Rectal smooth muscle tissue (tissue), 1 donor: ENCODE measurements around the gene ACOT12.
A peak's percentile ranks its signal among the peaks of the same experiment; 100 is the strongest.

Experiments
- H3K27ac ChIP-seq: one replicate; pipeline ENCODE4 v1.7.0; 2013; ENCODE audit warnings: low read depth, low read length, inconsistent platforms
- H3K27me3 ChIP-seq: one replicate; pipeline ENCODE4 v1.7.0; 2013; ENCODE audit warnings: low read length; ENCODE audit not compliant: control insufficient read depth, insufficient read depth
- H3K36me3 ChIP-seq: one replicate; pipeline ENCODE4 v1.7.0; 2013; ENCODE audit warnings: low read length; ENCODE audit not compliant: control insufficient read depth, insufficient read depth
- H3K4me1 ChIP-seq: one replicate; pipeline ENCODE4 v1.7.0; 2013; ENCODE audit warnings: low read length; ENCODE audit not compliant: control insufficient read depth, insufficient read depth
- H3K4me3 ChIP-seq: one replicate; pipeline ENCODE4 v1.7.0; 2013; ENCODE audit warnings: low read length
- H3K9ac ChIP-seq: one replicate; pipeline ENCODE4 v1.7.0; 2013; ENCODE audit warnings: low read length

Gene ACOT12

DNA sequence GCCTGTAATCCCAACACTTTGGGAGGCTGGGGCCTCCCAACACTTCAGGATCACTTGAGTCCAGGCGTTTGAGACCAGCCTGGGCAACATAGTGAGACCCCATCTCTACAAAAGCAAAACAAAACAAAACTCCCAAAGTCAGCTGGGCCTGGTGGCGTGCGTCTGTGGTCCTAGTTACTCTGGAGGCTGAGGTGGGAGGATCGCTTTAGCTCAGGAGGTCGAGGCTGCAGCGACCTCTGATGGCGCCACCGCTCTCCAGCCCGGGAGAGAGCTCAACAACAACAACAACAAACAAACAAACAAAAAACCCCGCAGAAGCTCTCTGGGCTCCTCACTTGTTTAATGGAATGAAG is 528 bp downstream of the ACOT12 start:
- no peaks in the 10 kb centered on the region for H3K36me3 ChIP-seq
- H3K4me1 ChIP-seq, result no peaks in the 10 kb centered on the region
- no peak overlapping the region for H3K27ac ChIP-seq
- H3K27me3 ChIP-seq, result peaks cover 4% of the 10 kb centered on the region
- H3K4me3 ChIP-seq, result peak overlapping the region; percentile 45
- no peak overlapping the region for H3K9ac ChIP-seq

DNA sequence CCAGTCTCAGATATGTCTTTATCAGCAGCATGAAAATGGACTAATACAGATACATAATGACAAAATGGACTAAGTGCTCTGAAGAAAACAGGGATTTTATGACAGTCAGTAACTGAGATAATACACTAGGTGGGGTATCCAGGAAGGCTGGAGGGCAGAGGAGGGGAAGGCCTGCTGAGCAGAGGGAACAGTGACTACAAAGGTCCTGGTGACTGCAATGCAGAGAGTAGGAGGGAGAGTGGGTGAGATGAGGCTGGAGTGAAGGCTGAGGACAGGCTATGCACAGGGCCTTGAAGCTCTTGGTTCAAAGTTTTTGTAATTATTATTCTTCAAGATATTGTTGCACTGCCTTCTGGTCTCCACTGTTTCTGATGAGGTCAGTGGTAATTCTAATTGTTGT is 4.9 kb downstream of the ACOT12 start:
- Histone ChIP-seq H3K27me3 (no peaks in the 10 kb centered on the region), H3K36me3 (no peaks in the 10 kb centered on the region), H3K9ac (no peak overlapping the region)

DNA sequence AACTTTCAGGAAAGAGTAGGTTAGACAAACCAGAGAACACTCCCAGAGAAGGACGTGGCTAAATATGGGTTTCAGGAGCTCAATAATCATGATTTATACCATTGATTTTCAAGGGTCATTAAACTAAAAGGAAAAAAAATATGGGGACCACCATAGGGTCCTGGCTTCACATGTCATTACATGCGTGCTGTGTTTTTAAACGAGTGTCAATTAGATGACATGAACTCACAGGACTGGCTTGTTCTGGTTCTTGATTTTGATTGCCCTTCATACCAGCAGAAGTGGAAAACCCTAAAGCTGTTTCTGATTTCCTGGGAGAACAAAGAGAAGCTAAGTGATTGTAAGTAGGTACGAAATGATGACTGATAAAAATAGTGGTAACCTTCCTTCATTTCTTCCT is 5.8 kb downstream of the ACOT12 start:
- Histone ChIP-seq H3K9ac (no peak overlapping the region), H3K4me1 (no peaks in the 10 kb centered on the region), H3K27me3 (no peaks in the 10 kb centered on the region)

More for the DNA sequence above, 4.9 kb downstream of the ACOT12 start:
- Histone ChIP-seq H3K4me1 (no peaks in the 10 kb centered on the region), H3K27ac (no peak overlapping the region), H3K4me3 (no peak overlapping the region)

DNA sequence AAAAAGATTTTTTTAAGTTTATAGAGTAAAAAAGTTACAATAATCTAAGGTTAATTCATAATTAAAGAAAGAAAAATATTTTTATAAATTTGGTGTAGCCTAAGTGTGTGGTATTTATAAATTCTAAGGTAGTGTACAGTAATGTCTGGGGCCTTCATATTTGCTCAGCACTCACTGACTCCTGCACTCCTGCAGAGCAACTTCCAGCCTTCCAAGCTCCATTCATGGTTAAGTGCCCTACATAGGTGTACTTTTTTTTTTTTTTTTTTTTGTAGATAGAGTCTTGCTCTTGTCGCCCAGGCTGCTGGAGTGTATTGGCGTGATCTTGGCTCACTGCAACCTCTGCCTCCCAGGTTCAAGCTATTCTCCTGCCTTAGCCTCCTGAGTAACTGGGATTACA is 10.1 kb downstream of the ACOT12 start:
- no peak overlapping the region for H3K4me3 ChIP-seq
- no peak overlapping the region for H3K27ac ChIP-seq
- H3K36me3 ChIP-seq, result no peaks in the 10 kb centered on the region
- H3K27me3 ChIP-seq, result no peaks in the 10 kb centered on the region
- no peaks in the 10 kb centered on the region for H3K4me1 ChIP-seq
- no peak overlapping the region for H3K9ac ChIP-seq

More for the DNA sequence above, 5.8 kb downstream of the ACOT12 start:
- no peak overlapping the region for H3K4me3 ChIP-seq
- no peak overlapping the region for H3K27ac ChIP-seq
- H3K36me3 ChIP-seq, result no peaks in the 10 kb centered on the region

DNA sequence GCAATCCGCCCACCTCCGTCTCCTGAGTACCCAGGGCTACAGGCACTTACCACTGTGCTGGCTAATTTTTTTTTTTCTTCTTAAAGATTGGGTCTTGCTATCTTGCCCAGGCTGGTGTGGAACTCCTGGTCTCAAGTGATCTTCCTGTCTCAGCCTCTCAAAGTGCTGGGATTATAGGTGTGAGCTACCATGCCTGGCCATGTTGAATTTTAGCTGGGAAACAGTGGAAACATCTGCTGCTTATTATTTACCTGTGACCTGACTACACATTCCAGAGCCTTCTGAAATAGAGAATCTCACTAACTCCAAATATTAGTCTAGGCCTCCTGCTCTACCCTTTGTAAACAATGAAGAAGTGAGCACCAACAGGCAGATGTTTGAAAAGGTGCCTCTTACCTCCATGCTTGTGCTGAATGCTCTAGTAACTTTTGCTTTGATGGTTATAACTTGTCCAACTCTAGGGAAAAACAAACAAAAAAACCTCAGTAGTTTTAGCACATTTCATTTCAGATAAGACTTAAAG is 22.5 kb downstream of the ACOT12 start:
- H3K9ac ChIP-seq, result no peak overlapping the region

DNA sequence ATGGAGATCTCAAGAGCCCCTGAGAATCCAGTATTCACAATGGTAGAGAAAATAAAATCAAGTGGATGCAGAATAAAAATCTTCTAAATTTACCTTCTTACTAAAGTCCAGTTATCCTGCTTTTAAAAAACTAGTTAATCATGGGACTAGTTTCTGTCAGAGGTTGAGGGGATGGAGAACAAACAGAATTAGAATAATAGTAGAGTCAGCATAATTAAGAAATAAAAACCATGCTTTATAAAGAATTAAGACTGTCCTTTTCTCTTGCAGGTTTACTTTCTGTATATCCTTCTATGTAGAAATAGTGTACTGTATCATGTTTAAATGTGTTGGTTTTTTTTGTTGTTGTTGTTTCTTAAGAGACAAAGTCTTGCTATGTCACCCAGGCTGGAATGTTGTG is 23.0 kb downstream of the ACOT12 start:
- H3K27ac ChIP-seq, result no peak overlapping the region
- H3K36me3 ChIP-seq, result no peaks in the 10 kb centered on the region
- no peak overlapping the region for H3K4me3 ChIP-seq

More for the DNA sequence above, 22.5 kb downstream of the ACOT12 start:
- no peaks in the 10 kb centered on the region for H3K36me3 ChIP-seq
- H3K4me3 ChIP-seq, result no peak overlapping the region
- H3K4me1 ChIP-seq, result no peaks in the 10 kb centered on the region
- H3K27me3 ChIP-seq, result no peaks in the 10 kb centered on the region
- H3K27ac ChIP-seq, result no peak overlapping the region

DNA sequence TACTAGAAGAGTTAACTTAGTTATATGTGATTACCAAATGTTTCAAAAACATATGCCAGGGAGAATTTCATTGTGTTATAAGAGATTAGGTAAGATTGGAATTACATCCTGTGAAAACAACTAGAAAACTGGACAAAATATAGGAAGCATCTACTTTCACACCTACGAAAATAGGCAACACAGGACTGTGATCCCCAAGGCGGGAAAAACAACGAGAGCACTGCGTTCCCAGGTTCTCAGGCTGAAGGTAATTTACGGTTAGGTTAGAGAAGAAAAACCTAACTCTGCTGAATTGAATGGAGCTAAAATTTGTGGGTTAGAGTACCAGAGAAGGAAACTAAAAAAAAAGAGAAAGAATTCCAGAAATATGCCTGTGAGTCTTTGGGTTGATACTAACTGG is 28.4 kb downstream of the ACOT12 start:
- Histone ChIP-seq H3K9ac (no peak overlapping the region), H3K36me3 (no peaks in the 10 kb centered on the region), H3K27me3 (no peaks in the 10 kb centered on the region), H3K27ac (no peak overlapping the region), H3K4me1 (no peaks in the 10 kb centered on the region), H3K4me3 (no peak overlapping the region)

More for the DNA sequence above, 23.0 kb downstream of the ACOT12 start:
- Histone ChIP-seq H3K9ac (no peak overlapping the region), H3K27me3 (no peaks in the 10 kb centered on the region), H3K4me1 (no peaks in the 10 kb centered on the region)

DNA sequence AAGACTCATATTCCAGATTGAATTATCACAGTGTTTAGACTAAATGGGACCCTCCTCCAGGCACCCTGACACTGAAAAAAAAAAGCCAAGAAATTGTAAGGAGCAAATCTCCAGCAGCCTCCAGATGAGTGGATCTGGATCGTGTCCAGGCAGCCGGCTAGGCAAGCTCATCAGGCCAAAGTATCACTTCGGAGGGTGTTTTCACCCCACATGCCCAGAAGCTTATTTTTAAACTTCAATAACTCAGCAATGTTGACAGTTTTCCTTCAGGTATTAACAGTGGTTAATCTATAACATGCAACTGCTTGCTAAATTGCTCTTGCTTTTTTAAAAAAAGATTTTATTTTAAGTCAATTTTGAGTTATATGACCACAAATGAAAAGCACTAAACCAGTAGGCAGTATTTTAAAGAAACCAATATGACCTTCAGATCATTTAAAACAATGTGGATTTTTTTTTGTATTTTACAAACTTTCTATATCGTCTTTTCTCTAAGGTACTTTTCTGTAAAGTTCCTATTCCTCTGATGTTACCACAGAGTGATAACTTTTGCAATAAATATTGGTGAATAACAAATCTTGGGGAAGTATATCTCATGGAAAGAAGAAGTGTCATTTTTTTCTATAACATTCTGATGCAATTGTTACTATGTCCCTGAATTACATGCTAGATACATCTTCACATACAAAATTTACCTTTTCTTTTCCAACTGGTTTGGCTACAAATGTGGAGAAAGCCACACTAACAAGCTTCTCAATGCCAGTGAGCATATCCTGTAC is 30.7 kb downstream of the ACOT12 start:
- Histone ChIP-seq H3K36me3 (no peaks in the 10 kb centered on the region), H3K4me1 (no peaks in the 10 kb centered on the region), H3K27ac (no peak overlapping the region), H3K27me3 (no peaks in the 10 kb centered on the region), H3K9ac (no peak overlapping the region), H3K4me3 (no peak overlapping the region)

DNA sequence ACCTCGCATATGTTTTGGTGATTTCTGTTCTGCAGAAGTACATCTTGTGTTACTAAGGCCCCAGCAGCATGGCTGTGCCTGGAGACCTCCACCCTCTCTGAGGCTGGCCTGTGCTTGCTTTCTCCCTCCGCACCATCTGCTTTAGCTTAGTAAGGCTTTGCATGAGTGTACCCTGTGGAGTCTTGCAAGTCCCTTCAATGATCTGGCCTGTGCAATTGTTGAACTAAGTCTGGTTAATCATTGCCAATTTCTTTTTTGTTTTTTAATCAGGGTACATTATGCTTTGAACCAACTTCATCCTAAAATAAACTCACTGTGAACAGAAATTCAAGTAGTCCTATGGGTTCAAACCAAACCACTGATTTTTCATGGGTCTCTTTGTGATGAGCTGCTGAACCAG is 32.3 kb downstream of the ACOT12 start:
- Histone ChIP-seq H3K36me3 (no peaks in the 10 kb centered on the region), H3K4me3 (no peak overlapping the region)

DNA sequence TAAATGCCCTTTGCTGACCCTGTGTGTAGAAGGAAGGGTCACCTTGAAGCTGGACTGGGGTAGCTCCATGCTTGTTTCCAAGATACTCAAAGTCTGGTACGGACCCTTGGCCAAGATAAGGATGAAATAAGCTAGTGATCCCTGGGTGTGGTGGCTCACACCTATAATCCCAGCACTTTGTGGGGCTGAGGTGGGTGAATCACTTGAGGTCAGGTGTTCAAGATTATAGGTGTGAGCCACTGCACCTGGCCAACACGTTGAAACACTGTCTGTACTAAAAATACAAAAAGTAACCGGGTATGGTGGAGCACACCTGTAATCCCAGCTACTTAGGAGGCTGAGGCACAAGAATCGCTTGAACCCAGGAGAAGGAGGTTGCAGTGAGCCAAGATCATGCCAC is 33.3 kb downstream of the ACOT12 start:
- H3K4me3 ChIP-seq, result no peak overlapping the region
- H3K27me3 ChIP-seq, result no peaks in the 10 kb centered on the region
- H3K9ac ChIP-seq, result no peak overlapping the region
- no peak overlapping the region for H3K27ac ChIP-seq
- H3K36me3 ChIP-seq, result no peaks in the 10 kb centered on the region
- H3K4me1 ChIP-seq, result no peaks in the 10 kb centered on the region

More for the DNA sequence above, 32.3 kb downstream of the ACOT12 start:
- Histone ChIP-seq H3K27ac (no peak overlapping the region), H3K4me1 (no peaks in the 10 kb centered on the region), H3K9ac (no peak overlapping the region), H3K27me3 (no peaks in the 10 kb centered on the region)

DNA sequence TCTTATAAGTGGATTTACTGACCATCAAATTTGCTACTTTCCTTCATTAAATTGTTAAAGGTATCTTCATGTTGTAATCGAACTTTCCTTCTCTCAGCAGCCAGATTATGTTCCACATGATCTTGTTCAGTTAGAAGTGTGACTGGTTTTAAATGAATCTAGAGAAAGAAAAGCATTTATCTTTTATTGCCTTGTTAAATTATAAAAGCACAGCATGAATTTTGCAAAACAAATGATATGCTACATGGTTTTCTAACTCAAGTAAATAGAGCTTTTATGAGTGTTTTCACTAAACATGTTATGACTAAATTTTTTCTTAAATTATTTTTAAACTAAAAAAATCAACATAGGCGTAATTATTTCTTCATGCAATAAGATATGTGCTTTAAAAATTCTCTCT is 34.1 kb downstream of the ACOT12 start:
- no peaks in the 10 kb centered on the region for H3K4me1 ChIP-seq
- H3K9ac ChIP-seq, result no peak overlapping the region
- H3K4me3 ChIP-seq, result no peak overlapping the region
- H3K27me3 ChIP-seq, result no peaks in the 10 kb centered on the region
- H3K27ac ChIP-seq, result no peak overlapping the region
- no peaks in the 10 kb centered on the region for H3K36me3 ChIP-seq

DNA sequence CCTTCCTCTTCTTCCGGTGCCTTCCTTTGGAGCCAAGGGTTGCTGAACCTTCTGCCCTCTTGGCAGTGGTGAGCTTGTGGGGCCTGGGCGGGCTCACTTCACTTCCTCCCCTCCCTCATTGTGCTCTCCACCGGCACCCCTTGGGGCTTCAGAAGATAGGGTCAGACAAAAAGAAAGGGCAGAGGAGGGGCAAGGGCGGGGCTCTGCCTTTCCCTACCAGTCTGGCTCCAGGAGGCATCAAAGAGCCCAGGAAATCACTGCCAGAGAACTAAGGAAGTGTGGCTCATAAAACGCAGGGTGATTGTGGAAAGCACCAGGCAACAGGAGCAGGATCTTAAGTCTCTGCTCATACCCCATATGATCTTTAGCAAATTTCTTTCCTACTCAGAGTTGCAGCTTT is 34.8 kb downstream of the ACOT12 start:
- Histone ChIP-seq H3K27ac (no peak overlapping the region), H3K4me1 (no peaks in the 10 kb centered on the region), H3K27me3 (no peaks in the 10 kb centered on the region), H3K4me3 (no peak overlapping the region), H3K9ac (no peak overlapping the region), H3K36me3 (no peaks in the 10 kb centered on the region)
